Activated CD8-positive, alpha-beta memory T cell treated with anti-CD3 and anti-CD28 coated beads for 1 hour (primary cell): ENCODE measurements around the gene MED10.

ENCODE experiments used
- DNase-seq, 2 donors: peaks; one replicate each; pipeline ENCODE4 v3.0.0-alpha.2; 2020; ENCODE audit warnings: low read depth in 1 of 2; ENCODE audit errors: extremely low read depth in 1 of 2

Gene MED10

DNA sequence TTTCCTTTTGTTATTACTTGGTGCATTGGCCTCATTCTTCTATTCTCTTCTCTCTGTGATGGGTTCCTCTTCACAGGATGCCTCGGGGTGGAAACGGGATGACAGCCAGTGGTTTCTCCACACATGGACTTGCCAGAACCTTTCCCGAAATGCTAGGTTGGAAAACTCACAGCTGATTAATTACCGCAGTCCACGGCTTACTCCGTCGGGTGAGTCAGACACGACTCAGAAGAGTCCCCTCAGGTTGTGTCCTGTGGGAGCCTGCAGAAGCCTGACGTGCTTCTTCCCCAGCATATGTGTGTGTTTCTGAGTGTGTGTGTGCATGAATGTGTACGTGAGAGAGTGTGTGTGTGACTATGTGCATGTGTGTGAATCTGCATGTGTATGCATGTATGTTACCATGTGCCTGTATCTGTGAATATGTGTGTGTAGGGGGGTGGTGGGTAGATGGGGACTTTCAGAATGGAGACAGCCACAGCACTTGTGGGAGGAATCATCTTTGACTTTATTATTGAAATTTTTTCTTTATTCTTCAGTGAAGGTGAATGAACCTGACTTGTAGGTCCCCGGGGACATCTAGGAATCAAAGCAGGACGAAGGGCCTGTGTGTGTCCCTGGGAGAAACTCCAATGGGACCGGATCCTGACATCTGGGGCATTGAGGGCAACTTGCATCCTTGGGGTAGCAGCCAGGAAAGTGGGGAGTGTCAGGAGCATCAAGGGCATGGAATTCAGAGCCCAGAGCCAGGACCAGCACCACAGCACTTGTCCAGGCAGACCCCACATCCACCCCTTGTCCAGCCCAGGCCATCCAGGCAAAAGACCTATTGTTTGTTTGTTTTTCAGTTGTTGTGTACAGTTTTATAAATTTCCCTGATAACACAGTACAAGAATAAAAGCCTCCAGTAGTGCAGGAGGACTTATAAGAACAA lies 21.9 kb upstream of the MED10 start:
- DNase-seq: no peak

- DNase-seq: no peak
Measured at GRCh38 chr5:6398570-6399230, 20.4 kb upstream of the MED10 start.

GRCh38 chr5:6397536-6398269 lies 19.4 kb upstream of the MED10 start:
- DNase-seq: no peak

GRCh38 chr5:6396836-6397535 lies 18.6 kb upstream of the MED10 start:
- no peak for DNase-seq

- DNase-seq: no peak
Measured at GRCh38 chr5:6396043-6396442, 17.7 kb upstream of the MED10 start.

GRCh38 chr5:6395621-6396020 lies 17.3 kb upstream of the MED10 start:
- no peak for DNase-seq

DNA sequence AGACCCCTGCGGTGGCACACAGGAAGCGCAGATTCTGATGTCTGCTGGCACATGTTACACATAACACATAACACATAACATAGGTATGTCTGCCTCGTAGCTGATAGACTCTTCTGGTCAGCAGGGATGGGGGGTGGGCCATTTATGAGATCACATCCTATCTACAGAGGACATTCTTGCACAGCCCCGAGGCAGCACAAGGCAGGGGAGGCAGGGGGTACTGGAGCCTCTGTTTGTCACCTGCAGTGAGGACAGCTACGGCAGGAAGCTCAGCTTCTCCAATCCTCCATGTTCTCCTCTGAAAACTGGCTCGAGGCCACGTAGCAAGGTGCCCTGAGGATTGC lies 16.7 kb upstream of the MED10 start:
- DNase-seq: no peak

- no peak for DNase-seq
Measured at GRCh38 chr5:6394429-6395101, 16.2 kb upstream of the MED10 start.

DNA sequence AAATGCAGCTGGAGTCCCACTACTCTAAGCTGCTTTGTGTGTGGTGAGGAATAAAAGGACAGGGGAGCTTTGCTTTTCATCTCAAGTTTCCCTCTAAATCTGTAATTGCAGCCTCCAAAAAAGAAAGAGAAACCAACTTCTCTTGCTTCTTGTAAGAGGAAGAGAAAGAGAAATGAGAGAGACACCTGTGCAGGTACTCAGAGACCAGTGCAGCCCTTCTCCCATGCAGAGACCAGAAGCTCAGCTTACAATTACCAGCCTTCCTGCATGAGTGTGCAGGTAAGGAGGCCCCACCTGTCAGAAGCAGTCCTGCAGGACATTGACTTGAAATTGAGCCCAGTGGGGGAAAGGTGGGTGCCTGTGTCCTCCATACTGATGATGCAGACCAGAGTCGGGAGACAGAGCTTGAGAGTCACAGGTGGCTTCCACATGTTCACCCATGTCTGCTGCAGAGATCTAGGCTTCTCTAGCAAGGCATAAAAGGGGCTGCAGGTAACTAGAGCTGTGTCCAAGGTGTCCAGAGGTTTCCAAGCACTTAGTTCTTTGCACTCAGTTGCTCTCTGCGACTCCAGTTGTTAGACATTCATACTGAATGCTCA lies 15.3 kb upstream of the MED10 start:
- DNase-seq: no peak

GRCh38 chr5:6392561-6392960 lies 14.2 kb upstream of the MED10 start:
- no peak for DNase-seq

- DNase-seq: no peak
Measured at GRCh38 chr5:6391151-6391550, 12.8 kb upstream of the MED10 start.

- DNase-seq: no peak
Measured at GRCh38 chr5:6389946-6390530, 11.7 kb upstream of the MED10 start.

DNA sequence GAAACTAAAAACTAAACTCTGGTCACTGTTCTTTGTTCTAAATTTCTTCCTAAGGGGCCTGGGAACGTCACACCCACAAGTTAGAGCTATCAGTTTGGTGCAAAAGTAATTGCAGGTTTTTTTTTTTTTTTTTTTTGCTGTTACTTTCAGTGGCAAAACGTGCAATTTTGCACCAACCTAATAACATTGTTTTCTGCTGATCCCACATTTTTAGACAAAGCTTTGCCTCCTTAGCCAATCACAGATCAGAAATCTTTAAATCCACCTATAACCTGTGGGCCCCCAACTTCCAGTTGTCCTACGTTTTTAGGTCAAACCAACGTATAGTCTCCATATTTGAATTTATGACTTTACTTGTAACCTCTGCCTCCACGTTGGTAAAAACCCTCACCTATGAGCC lies 11.1 kb upstream of the MED10 start:
- DNase-seq: no peak

GRCh38 chr5:6387970-6388369 lies 9.6 kb upstream of the MED10 start:
- no peak for DNase-seq

DNA sequence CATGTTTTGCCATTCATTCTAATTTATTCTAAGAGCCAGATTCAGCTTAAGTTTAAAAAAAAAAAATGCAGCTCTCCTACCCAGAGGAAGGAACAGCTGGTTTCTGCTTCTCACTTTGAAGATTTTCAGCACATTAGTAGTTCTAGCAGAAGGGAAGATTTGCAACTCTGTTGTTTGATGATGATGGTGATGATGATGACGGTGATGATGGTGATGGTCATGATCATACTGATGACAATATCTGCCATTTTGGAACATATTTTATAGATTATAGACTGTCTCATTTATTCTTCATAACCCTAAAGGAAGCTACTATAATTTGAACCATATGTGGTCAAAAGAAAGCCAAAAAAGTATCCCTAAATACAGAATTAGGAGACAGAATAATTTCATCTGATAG lies 7.9 kb upstream of the MED10 start:
- DNase-seq: no peak

GRCh38 chr5:6384856-6385255 lies 6.5 kb upstream of the MED10 start:
- no peak for DNase-seq

DNA sequence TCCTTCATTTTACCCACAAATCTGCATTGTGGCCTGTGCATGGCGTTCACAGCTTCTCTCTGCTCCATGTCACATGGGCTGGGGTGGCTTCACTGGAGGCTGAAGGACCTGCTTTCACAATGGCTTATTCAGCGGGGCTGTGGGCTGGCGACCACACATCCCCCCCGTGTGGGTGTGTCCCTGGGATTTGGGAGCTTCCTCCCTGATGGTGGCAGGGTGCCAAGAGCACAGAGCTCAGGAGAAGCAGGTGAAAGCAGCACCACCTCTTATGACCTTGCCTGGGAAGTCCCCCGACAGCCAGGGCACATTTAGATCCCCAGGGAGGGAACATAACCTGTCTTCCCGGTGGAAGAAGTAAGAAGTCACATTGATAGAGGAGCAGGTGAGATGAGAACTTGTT lies 5.0 kb upstream of the MED10 start:
- DNase-seq: no peak

DNA sequence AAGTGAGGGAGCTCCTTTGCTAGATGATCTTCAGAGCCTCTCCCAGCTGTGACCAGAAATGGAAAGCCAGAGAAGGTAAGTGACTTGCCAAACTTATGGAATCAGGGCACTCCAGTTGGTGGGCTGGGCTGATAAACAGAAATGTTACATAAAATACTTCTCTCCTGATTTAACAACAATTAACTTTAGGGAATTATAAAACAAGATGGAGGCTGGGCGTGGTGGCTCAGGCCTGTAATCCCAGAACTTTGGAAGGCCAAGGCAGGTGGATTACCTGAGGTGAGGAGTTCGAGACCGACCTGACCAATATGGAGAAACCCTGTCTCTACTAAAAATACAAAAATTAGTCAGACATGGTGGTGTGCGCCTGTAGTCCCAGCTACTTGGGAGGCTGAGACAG lies 899 bp upstream of the MED10 start:
- no peak for DNase-seq

GRCh38 chr5:6378766-6379103 lies 388 bp upstream of the MED10 start:
- no peak for DNase-seq

DNA sequence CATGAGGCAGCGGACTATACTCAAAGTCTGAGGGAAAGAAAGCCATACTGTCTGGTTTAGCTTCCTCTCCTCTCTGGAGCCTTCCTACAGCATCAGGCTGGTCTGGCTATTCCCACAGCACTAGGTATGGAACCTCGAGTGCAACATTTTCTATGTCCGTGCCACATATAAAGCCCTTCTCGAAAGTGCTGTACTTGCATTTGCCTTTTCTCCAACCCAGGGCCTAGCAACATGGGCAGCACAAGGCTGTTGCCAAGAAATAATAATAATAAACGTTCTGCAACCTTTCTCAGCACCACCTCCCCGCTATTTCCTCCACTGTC lies 804 bp downstream of the MED10 start:
- DNase-seq: no peak
